Left hindlimb (tissue), 1 donor: Measurements from ENCODE around the gene RUNX1.

Experiments used
- DNase-seq: peaks from one replicate; pipeline ENCODE4 v3.0.0-alpha.2; 2018

The RUNX1 gene

GRCh38 chr21:34915364-34915841, 133.7 kb downstream of the RUNX1 start:
- no peak for DNase-seq

- no peak for DNase-seq
Measured at GRCh38 chr21:34914239-34914638, 134.9 kb downstream of the RUNX1 start.

DNA sequence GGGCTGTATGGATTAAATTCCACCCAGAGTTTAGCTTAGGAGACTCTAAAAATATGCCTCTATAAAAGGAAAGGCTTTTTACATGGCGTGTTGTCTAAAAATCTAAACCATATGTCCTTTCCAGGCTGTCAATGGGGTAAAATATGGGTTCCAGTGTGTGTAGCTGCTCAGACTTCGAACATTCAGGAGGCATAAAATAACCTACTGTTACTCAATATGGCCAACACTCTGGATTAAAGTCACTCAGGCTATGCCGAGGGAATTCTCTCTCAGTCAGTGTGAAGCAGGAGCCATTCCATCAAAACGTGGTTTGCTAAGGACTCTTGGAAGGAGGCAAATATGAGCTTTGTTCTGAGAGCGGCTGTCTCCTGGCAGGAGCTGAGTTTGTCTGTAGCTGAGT, 135.3 kb downstream of the RUNX1 start:
- no peak for DNase-seq

DNA sequence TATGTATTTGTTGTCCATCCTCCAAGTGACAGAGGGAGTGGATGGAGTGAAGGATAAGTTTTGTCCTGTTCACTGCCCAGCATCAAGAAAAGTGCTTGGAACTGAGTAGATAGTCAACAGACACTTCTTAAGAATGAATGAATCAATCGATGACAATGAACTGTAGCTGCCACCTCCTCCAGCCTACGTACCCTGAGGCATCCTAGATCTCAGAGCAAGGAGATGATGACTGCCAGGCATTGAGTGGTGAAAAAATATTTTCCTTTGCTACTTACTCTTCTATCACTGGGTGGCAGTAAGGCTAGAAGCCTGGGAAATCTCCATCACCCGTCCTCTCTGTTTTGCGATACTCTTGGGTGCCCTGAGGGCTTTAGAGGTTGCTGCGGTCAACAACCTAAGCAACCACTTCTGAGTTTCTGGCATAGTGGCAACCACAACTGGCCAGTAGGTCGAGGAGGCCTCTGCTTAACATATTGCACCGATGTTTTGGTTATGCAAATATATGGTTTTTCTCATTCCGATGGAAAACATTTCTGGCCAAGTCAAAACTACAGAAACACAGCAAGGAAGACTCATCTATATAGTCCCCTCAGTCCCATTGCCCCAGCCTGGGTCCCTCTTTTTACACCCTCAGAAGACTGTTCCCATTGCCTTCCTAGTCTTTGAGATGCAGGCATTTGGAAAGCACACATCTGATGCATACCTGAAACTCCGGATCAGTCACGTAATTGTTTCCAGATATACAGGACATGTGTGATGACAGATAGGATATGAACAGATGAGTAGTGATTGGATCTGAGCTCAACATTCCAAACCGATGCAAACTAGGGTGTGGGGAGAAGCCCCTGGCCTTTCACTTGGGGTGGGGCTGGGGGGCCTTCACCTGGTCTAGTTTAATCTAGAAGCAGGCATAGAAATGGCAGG, 136.8 kb downstream of the RUNX1 start:
- DNase-seq, result peak; percentile 39

DNA sequence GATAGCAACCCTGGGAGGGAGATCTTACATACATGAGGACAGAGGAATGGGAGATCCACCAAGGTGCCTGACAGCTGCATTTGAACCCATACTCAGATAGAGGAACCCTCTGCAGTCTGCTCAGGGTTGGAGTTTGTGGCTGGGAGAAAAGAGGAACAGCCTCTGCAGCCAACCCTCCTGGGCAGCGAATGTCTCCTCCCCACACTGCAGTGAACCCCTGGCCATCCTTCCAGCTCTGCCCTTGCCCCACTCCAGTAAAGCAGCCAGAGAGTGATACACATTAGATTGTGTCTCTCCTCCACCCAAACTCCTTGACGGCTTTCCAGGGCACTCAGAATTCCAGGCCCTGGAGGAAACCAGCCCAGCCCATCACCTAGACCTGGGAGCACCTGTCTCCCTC, 137.7 kb downstream of the RUNX1 start:
- no peak for DNase-seq

DNA sequence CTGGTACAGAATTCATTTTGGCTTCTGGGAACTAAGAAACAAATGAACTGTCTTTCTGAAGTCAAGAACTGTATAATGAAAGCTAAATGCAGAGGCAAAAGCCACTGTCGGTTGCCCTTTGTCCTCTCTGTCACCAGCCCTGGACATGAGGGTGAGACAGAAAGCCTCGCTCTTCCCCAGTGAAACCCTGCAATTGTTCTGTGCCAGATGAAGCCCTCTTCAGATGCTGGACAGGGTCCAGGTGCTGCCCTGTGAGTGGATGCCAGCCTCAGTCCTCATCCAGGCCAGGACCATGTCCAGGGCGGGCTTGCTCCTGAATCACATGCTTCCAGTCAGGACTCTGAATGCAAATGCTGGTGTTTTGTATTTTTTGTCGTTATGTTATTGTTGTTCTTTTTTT, 138.7 kb downstream of the RUNX1 start:
- no peak for DNase-seq

DNA sequence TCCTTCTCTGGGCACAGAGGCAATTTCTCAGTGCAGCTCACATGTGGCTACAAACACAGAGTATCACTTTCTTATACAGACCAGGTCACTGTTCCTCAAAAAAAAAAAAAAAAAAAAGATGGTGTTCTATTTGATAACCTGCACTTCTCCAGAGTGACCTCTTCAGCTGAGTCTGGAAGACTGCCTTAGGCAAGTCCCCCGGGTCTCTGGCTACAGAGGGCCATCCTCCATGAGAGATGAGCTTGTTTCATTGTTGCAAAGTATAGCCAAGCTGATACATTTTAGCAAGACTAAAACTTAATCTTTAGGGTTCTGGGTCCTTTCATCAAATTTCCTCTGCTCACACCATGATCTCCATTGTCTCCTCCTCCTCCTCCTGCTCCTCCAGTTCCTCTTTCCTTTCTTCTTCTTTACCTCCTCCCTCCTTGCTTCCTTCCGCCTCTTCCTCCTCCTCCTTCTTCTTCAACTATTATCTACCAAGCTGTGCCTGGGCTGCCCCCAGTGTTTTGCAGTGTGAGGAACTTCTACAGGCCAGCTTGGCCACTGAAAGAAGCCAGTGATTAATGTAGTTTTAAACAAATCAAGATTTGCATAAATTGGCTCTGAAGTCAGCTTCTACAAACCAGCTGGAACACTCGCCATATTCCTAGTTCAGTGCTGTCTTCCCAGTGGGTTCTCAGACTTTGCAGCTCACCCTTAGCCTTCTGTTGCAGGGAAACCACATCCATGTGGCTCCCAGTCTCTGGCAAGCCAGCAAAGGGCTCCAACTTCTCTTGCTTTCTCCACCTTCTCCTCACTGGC, 139.4 kb downstream of the RUNX1 start:
- no peak for DNase-seq

GRCh38 chr21:34908419-34909055, 140.6 kb downstream of the RUNX1 start:
- no peak for DNase-seq

GRCh38 chr21:34907461-34908418, 141.4 kb downstream of the RUNX1 start:
- no peak for DNase-seq

DNA sequence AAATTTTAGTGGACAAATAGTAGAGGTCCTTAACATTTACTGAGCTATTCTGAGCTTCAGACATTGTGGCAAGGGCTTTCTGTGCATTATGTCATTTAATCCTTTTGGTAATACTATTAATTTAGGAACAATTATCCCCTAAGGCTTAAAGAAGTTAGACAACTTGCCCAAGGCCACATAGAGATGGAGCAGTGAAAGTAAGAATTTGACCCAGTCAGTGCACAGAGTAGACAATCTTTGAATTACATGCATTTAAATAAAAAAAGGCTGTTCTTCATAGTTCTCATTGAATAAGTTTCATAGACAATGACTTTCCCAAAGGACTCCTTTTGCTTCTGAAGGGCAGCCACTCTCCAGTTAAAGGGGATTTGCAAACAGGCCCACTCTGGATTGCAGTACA, 142.7 kb downstream of the RUNX1 start:
- DNase-seq, result no peak

DNA sequence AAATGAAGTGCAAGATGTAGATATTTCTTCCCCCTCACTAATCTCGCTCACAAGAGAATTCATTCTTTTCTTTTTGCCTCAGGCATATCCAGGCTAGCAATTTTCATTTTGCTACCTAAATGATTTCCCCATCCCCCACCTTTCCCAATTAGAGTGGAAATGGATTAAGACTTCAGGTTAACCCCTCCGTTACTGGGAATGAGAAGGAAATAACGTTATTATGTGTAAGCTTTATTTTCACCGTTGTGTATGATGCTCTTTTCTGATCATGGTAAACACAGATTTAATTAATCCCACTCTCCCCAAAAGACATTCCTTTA, 143.9 kb downstream of the RUNX1 start:
- no peak for DNase-seq

- DNase-seq, result no peak
Measured at GRCh38 chr21:34904526-34905217, 144.4 kb downstream of the RUNX1 start.

- DNase-seq, result no peak
Measured at GRCh38 chr21:34900376-34900775, 148.7 kb downstream of the RUNX1 start.

GRCh38 chr21:34899760-34900159, 149.3 kb downstream of the RUNX1 start:
- DNase-seq, result no peak

DNA sequence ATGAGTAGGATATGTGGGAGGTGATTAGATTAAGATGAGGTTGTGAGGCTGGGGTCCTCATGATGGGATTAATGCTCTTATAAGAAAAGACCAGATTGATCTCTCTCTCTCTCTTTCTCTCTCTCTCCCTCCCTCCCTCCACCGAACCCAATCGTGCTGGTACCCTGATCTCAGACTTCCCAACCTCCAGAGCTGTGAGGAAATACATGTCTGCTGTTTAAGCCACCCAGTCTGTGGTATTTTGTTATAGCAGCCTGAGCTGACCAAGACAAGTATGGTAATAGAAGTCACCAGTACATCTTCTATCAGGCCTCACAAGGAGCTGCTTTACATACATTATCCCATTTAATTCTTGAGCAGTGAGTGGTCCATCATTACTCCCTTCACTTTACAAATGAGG, 149.8 kb downstream of the RUNX1 start:
- DNase-seq, result no peak

GRCh38 chr21:34897828-34898227, 151.3 kb downstream of the RUNX1 start:
- DNase-seq, result no peak

DNA sequence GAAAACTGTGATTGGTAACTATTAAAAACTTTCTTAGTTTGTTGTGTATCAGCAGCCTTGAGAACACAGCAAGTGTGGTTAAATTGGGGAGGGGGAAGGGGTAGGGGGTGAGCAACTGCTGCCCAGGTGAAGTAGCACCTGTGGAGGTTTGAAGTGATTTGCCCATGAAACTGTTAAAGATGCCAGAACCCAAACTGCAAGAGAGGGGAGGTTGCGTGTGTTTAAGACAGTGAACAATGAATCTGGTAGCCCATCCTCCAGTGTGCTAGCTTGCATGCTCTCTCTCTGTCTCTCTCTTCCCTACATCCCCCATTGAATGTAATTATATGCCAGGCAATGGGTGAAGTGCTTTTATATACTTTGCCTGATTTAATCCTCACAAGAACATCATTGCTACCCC, 154.7 kb downstream of the RUNX1 start:
- no peak for DNase-seq

DNA sequence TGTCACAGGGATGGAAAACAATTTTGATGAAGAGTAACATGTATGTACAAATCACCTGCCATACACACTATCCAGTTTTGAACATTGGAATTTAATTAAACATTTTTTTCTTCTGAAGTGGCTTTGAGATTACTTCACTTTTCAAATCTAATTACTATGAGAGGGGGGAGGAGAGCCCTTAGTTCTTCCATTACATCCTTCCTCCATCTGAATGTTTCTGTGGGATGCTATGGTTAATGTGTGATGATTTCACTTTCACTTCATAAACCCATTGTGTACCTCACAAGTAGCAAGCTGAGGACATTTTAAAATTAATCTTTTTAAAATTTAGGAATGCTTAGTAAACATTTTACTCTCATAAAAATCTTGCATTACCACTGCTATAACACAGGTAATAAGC, 156.9 kb downstream of the RUNX1 start:
- DNase-seq, result no peak

DNA sequence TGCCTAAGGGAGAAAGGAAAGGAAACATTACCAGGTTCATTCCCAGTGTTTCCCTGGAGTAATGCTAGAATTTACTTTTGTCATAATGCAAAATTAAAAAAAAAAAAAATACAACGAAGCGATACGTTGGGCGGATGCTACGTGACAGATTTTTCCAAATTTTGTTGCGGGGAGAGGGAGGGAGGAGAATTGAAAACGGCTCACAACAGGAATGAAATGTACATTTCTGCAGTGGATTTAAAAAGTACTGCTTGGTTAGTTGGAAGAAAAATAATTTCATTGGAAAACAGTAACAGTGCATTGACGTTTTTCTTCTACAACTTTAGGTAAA, 157.5 kb downstream of the RUNX1 start:
- no peak for DNase-seq

DNA sequence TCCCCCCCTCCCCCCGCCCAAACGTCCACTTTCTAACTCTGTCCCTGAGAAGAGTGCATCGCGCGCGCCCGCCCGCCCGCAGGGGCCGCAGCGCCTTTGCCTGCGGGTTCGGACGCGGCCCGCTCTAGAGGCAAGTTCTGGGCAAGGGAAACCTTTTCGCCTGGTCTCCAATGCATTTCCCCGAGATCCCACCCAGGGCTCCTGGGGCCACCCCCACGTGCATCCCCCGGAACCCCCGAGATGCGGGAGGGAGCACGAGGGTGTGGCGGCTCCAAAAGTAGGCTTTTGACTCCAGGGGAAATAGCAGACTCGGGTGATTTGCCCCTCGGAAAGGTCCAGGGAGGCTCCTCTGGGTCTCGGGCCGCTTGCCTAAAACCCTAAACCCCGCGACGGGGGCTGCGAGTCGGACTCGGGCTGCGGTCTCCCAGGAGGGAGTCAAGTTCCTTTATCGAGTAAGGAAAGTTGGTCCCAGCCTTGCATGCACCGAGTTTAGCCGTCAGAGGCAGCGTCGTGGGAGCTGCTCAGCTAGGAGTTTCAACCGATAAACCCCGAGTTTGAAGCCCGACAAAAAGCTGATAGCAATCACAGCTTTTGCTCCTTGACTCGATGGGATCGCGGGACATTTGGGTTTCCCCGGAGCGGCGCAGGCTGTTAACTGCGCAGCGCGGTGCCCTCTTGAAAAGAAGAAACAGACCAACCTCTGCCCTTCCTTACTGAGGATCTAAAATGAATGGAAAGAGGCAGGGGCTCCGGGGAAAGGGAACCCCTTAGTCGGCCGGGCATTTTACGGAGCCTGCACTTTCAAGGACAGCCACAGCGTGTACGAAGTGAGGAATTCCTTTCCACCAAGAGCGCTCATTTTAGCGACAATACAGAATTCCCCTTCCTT, 158.1 kb downstream of the RUNX1 start:
- peak; percentile 64 for DNase-seq

DNA sequence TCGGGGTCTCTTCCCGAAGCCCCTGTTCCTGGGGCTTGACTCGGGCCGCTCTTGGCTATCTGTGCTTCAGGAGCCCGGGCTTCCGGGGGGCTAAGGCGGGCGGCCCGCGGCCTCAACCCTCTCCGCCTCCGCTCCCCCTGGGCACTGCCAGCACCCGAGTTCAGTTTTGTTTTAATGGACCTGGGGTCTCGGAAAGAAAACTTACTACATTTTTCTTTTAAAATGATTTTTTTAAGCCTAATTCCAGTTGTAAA, 158.7 kb downstream of the RUNX1 start:
- DNase-seq, result no peak
